PC-3 (cell line): ENCODE results near the gene CEP126.

Experiments
- EZH2 ChIP-seq: fragments of 300-600 bp; sonication (generic); IDR thresholded peaks from one replicate; pipeline ENCODE4 v1.6.1; 2017; ENCODE audit warnings: antibody characterized with exemption, mild to moderate bottlenecking, low read length; ENCODE audit not compliant: unreplicated experiment
- TF ChIP-seq, protein P1 (sequence below): fragments of 300-600 bp; sonication (generic); conservative IDR thresholded peaks from 2 replicates; pipeline ENCODE4 v1.5.1; 2017; ENCODE audit warnings: antibody characterized with exemption, low read depth, mild to moderate bottlenecking, low read length

DNA sequence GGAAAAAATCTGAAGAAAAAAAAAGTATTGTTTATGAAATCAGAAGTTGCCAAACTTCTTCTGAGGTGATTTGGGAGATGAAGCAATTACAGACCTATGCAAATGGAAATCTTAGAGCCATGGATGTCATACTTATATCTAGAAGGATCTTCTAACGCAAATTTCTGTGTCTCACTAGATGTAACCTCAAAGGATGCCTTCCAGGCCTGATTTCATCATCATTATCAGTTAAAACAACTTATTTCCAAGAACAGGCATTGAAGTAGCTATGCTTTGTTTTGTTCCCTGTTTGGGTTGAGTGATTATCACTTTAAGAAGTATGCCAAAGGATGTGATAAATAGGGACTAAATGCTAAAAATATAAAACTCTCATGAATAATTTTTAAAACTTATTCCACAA, 45.4 kb downstream of the CEP126 start:
- TF ChIP-seq, protein P1, sequence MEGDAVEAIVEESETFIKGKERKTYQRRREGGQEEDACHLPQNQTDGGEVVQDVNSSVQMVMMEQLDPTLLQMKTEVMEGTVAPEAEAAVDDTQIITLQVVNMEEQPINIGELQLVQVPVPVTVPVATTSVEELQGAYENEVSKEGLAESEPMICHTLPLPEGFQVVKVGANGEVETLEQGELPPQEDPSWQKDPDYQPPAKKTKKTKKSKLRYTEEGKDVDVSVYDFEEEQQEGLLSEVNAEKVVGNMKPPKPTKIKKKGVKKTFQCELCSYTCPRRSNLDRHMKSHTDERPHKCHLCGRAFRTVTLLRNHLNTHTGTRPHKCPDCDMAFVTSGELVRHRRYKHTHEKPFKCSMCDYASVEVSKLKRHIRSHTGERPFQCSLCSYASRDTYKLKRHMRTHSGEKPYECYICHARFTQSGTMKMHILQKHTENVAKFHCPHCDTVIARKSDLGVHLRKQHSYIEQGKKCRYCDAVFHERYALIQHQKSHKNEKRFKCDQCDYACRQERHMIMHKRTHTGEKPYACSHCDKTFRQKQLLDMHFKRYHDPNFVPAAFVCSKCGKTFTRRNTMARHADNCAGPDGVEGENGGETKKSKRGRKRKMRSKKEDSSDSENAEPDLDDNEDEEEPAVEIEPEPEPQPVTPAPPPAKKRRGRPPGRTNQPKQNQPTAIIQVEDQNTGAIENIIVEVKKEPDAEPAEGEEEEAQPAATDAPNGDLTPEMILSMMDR, result no peak
- TF ChIP-seq EZH2, result no peak
